ENCODE results near the gene AMPD3. TPM values are rescaled to one million over a fixed set of nuclear protein-coding genes. Genes with fewer than 3 reads are reported as not detected.

The AMPD3 gene
- total RNA-seq, 2 donors from 2014 or later = 7.9 to 9.7 TPM

GRCh38 chr11:10461276-10461790 is 6.3 kb downstream of the AMPD3 start:
- DNase-seq = no peak
- intact Hi-C loops (cut with DNase I) = no loop called here
- no peaks in the 10 kb centered on the region for H3K36me3 ChIP-seq

GRCh38 chr11:10462746-10463300 is 7.8 kb downstream of the AMPD3 start:
- Histone ChIP-seq H3K4me3 (no peak overlapping the region), H3K9ac (ENCODE audit: low read depth in 2 of 2, low read length in 2 of 2) (no peak overlapping the region), H3K36me3 (no peaks in the 10 kb centered on the region), H3K27me3 (no peaks in the 10 kb centered on the region), H3K9me3 (no peaks in the 10 kb centered on the region), H3K27ac (no peak overlapping the region), H3K4me1 (no peaks in the 10 kb centered on the region)
- intact Hi-C loops (cut with DNase I) = no loop called here
- TF ChIP-seq CTCF (IDR thresholded peaks at IDR 0.05) = no peak
- DNase-seq = no peak

More at GRCh38 chr11:10461276-10461790, 6.3 kb downstream of the AMPD3 start:
- no peaks in the 10 kb centered on the region for H3K9me3 ChIP-seq
- no peak for TF ChIP-seq CTCF (IDR thresholded peaks at IDR 0.05)
- no peak overlapping the region for H3K4me3 ChIP-seq
- H3K27me3 ChIP-seq = no peaks in the 10 kb centered on the region
- no peak overlapping the region for H3K9ac ChIP-seq (ENCODE audit: low read depth in 2 of 2, low read length in 2 of 2)
- H3K4me1 ChIP-seq = no peaks in the 10 kb centered on the region
- H3K27ac ChIP-seq = no peak overlapping the region

GRCh38 chr11:10473371-10473770 is 18.3 kb downstream of the AMPD3 start:
- no peaks in the 10 kb centered on the region for H3K9me3 ChIP-seq
- no peak for DNase-seq
- intact Hi-C loops (cut with DNase I) = no loop called here

GRCh38 chr11:10474551-10474950 is 19.5 kb downstream of the AMPD3 start:
- intact Hi-C loops (cut with DNase I) = no loop called here
- no peak for DNase-seq
- H3K27ac ChIP-seq = no peak overlapping the region

More at GRCh38 chr11:10473371-10473770, 18.3 kb downstream of the AMPD3 start:
- no peak for TF ChIP-seq CTCF (IDR thresholded peaks at IDR 0.05)
- Histone ChIP-seq H3K9ac (ENCODE audit: low read depth in 2 of 2, low read length in 2 of 2) (no peak overlapping the region), H3K4me1 (no peaks in the 10 kb centered on the region), H3K4me3 (no peak overlapping the region), H3K27ac (no peak overlapping the region), H3K36me3 (no peaks in the 10 kb centered on the region), H3K27me3 (no peaks in the 10 kb centered on the region)

GRCh38 chr11:10476342-10476741 is 21.3 kb downstream of the AMPD3 start:
- no peak overlapping the region for H3K4me3 ChIP-seq
- intact Hi-C loops (cut with DNase I) = no loop called here
- H3K36me3 ChIP-seq = no peaks in the 10 kb centered on the region
- TF ChIP-seq CTCF (IDR thresholded peaks at IDR 0.05) = no peak
- no peaks in the 10 kb centered on the region for H3K27me3 ChIP-seq
- no peaks in the 10 kb centered on the region for H3K4me1 ChIP-seq
- H3K9me3 ChIP-seq = no peaks in the 10 kb centered on the region
- no peak overlapping the region for H3K27ac ChIP-seq
- no peak for DNase-seq
- no peak overlapping the region for H3K9ac ChIP-seq (ENCODE audit: low read depth in 2 of 2, low read length in 2 of 2)

More at GRCh38 chr11:10474551-10474950, 19.5 kb downstream of the AMPD3 start:
- H3K4me3 ChIP-seq = no peak overlapping the region
- no peaks in the 10 kb centered on the region for H3K36me3 ChIP-seq
- H3K9me3 ChIP-seq = no peaks in the 10 kb centered on the region
- TF ChIP-seq CTCF (IDR thresholded peaks at IDR 0.05) = no peak
- no peak overlapping the region for H3K9ac ChIP-seq (ENCODE audit: low read depth in 2 of 2, low read length in 2 of 2)
- H3K4me1 ChIP-seq = no peaks in the 10 kb centered on the region
- no peaks in the 10 kb centered on the region for H3K27me3 ChIP-seq
